B cell (primary cell): Measurements from ENCODE around the gene AP1S3.

Experiments
- CTCF ChIP-seq: fragments of 200-600 bp; IDR thresholded peaks from one replicate; pipeline ENCODE4 v1.8.0; 2022; ENCODE audit warnings: antibody characterized with exemption, mild to moderate bottlenecking
- EZH2 ChIP-seq: IDR thresholded peaks from 2 replicates; pipeline ENCODE4 v1.6.1; 2012; ENCODE audit warnings: borderline replicate concordance, low read depth, mild to moderate bottlenecking, moderate library complexity, low read length; ENCODE audit not compliant: insufficient read depth, poor library complexity, severe bottlenecking

DNA sequence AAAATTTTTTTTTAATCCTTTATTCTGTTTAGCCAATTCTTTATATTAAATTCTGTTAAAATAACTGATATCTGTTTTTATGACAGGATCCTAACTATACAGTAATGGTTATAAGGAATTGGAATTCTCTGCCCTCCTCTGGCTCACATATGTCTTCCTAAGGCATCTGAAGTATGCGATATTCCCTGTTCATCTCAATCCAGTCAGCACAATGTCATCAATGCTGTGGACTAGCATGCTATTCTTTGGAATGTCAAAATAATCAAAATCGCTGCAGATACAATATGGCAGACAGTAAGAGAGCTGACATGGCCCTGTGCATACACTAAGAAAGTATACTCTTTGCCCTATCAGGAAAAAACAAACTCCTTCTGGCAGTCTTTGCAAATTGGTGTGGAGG lies 107.6 kb downstream of the AP1S3 start:
- TF ChIP-seq CTCF: no peak
- no peak for TF ChIP-seq EZH2
